Stimulated activated naive CD4-positive, alpha-beta T cell (primary cell): ENCODE results near the gene IPPK.
A peak's percentile ranks its signal among the peaks of the same experiment; 100 is the strongest.

ENCODE experiments used
- DNase-seq, 6 experiments: peaks; one replicate each; lab custom pipeline; 2025; lab: John Stamatoyannopoulos, UW

The IPPK gene

DNA sequence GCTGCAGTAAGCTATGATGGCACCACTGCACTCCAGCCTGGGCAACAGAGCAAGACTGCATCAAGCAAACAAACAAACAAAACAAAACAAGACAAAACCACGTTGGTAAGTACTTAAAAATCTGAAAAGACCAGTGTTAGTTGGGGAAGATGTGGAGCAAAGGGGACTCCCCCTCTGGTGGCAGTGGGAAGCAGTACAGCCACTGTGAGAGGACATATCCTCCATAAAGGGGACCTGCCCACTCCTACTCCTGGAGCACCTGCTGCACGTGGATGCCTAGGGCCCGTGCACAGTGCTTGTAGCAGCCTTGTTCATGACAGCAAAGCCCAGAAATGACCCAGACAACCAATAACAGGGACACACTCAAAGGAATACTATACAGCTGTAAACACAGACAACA lies 17.0 kb upstream of the IPPK start:
- DNase-seq = no peak

DNA sequence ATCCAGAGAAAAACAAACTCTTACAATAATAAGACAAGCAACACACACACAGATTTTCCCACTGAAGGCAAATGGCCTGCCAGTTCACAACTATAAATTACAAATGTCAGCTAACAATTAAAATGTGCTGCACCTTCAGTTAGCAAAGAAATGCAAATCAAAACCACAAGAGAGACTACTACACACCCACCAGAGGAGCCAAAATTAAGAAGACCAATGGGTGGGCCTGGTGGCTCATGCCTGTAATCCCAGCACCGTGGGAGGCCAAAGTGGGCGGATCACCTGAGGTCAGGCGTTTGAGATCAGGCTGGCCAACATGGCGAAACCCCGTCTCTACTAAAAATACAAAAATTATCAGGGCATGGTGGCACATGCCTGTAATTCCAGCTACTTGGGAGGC lies 15.1 kb upstream of the IPPK start:
- no peak for DNase-seq

DNA sequence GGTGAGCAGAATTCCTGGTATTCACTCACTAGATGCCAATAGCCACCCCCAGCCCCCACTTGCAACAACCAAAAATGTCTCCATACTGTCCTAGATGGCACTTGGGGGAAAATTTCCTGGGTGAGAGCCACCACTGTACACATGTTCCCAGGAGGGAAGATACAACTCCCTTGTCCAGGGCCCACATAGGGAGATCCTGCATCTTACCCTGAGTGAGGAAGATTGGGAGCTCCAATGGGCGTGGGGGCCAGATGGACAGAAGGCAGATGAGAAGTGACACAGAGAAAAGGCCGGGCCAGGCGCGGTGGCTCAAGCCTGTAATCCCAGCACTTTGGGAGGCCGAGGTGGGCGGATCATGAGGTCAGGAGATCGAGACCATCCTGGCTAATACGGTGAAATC lies 12.3 kb upstream of the IPPK start:
- no peak for DNase-seq

DNA sequence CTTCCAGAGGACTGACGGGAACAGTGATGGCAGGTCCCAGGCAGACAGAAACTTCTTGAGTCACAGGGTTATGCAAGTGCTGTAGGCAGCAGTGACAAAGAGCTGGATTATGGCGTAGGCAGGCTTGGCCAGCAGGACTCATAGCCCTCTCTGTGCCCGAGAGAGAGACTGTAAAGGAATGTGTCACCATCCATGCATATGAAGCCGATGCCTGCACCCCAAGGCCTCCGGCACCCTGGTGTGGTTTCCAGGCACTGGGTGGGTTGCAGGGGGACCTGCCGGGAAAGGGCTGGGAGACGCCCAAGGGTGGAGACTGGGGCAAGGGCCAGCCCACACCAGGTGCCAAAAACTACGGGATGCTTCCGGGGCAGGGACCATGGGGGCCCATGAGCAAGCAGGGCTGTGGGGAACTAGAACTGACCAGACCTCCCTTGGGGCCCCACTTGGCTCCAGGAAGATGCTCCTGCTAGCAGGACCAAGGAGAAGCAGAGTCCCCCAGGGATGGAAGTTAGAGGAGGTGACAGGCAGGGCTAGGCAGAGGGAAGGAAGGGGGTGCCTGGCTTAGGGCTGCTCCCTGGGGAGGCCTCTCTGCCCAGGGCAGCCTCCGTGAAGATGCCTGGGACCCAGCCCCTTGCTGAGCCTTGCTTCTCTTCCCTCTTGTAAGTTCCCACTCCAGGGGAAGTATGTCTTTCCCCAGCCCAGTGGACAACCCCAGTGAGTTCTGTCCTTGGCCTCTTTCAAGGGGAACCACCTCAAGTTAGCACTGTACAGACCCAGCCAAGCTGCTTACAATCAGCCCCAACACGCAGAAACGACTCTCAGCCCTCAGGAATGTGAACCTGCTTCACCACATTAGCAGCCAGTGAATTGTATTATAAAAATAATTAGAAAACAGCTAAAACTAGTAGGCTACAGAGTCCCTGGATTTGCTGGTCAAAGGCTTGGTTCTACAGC lies 10.5 kb upstream of the IPPK start:
- DNase-seq = no peak

DNA sequence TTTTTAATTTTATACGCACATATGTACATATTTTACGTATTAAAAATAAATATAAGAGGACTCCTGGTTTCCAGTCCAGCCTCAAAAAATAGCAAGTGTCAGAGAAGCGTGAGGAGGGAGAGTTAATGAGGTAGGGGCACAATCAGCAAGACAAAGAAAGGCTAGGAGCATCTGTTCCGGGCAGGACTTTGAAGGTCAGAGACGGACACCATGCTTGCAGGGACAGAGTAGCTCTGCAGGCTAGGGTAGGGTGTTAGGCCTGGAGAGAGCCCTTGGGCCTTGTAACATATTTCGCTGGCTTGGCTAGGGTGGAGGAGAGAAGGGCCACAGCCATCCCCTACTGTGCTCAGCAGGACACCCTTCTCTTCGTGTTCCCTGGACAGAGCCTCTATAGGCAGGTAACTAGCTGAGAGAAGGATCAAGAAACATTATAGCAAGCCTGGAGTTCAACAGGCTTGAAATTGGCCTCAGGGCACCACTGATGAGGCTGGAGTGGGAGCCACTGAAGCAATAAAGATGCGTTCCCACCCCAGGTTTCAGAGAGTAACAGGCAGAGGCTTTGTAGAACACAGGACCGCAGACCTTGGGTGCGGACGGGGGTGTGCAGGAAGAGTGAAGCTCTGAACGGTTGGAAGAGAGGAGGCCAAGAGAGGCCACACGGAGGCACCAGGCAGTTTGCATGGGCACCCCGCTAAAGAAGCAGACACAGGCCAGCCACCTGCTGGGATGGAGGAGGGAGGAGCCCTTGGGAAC lies 9.7 kb upstream of the IPPK start:
- DNase-seq = no peak

DNA sequence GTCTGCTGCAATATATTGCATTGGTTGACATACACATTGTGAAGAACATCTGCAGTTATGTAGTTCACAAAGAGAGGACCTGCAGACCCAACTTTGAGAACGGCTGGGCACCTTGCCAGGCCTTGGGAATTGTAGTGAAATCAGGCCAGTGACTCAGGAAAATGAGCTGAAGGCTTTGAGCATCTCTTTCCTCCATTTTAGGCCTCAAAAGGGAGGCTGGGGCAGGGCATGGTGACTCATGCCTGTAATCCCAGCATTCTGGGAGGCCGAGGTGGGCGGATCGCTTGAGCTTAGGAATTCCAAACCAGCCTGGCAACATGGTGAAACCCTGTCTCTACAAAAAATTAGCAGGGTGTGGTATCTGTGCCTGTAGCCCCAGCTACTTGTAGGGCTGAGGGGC lies 1.4 kb upstream of the IPPK start:
- peak in 1 of 6 experiments; percentile 2 for DNase-seq

DNA sequence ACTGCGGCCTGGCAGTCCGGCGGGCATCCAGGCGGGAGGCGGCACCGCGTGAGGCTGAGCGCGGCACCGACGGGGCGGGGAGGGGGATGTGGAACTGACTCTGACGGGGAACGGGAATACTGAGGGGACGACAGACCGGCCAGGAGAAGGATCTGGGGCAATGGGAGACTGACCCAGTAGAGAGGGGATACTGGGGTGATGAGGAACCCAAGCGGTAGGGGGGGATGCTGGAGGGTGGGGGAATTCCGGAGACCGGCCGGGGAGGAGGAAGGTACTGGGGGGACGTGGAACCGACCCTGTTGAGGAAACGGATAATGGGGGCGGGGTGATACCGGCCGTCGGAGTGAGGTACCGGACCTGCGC lies 423 bp downstream of the IPPK start:
- peak in 3 of 6 experiments; percentile 39 to 58 (median 44) for DNase-seq

DNA sequence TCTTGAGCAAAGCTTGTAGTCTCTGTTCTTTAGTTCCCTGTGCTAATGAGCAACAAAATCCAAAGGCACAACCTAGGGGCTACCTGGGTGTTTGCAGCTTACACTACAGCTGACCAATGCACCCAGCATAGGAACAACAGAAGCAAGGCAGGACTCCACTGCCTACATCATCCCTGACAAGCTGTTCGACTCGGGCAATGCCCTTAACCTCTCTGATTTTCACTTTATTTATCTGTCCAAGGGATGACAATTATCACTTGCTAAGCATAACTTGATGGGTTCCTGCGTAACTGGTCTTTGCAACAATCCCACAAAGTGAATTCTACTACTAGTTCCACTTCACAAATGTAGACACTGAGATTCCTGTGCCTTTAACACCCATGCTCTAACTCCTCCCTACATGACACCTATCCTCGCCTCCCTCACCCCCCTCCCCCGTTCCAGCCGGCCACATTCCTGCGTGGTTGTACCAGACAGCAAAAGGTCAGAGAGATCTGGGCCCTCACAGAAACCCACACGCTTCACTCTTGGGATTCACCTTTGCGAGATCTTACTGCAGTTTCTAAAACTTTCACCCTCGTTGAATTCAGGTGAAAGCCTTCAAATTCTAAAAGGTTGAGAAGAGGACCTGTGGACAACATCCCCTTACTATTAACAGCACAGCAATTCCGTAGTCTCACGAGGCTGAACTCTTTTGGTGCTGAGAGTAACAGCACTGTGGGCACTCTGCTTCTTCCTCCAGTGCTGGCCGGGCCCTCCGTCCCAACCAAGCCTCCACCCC lies 995 bp downstream of the IPPK start:
- peak in 4 of 6 experiments; percentile 3 to 31 (median 12) for DNase-seq

DNA sequence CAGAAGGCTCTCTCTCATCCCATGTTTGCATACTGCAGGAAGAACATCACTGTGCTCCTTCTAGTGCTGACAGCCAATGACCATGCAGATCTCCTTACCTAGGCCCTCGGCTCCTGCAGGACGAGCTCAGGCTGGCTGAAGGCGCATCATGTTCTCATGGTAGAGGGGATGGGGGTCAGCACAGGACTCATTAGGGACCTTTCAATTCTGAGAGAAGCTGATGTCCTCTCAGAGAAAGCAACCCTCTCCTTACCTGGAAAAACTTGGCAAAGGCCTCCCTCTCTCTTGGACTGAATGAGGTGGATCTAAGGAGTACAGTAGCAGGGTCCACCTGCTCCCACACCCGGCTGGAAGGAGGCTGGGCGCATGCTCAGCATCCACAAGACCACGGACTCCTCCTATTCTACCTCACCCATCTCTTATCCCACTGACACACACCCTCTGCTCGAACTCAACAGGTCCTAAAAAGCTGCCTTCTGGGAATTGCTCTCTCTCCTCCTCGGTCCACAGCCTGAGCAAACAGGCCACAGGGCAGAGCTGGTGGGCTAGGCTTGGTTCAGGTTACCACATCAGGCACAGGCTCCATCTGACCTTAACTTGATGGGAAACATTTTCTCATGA lies 2.9 kb downstream of the IPPK start:
- DNase-seq = no peak

DNA sequence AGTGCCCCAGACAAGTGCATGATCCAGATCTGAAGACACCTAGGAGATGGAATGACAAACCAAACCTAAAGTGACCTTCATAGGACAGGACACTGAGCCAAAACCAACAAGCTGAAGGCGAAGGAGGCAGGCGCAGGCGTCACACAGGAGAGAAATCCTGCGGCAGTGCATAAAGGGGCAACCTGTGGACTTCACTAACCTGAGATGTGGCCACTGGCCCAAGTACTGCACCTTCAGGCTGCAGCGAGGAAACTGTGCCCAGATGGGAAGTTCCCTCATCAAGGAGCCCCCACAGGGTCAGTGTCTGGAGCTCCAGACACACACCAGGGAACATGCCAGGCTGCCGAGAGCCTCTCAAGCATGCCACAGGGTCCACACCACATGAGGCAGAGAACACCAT lies 3.7 kb downstream of the IPPK start:
- no peak for DNase-seq

DNA sequence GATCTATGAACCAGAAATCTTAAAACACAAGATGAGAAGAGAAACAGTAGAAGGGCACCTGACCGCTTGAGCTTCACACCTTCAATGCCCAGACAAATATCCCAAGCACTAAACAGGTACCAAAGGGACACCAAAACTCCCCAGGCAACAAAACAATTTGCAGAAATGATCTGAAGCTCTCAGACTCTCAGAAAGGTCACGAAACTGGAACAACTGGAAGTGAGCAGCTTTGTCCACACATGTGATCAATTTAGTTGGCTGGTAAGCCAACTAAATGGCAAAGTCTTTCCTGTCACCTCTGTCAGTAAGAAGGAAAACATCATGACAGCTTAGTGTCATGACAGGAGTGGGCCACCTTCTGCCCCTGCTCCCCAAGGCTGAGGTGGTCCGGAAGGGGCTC lies 4.1 kb downstream of the IPPK start:
- no peak for DNase-seq

DNA sequence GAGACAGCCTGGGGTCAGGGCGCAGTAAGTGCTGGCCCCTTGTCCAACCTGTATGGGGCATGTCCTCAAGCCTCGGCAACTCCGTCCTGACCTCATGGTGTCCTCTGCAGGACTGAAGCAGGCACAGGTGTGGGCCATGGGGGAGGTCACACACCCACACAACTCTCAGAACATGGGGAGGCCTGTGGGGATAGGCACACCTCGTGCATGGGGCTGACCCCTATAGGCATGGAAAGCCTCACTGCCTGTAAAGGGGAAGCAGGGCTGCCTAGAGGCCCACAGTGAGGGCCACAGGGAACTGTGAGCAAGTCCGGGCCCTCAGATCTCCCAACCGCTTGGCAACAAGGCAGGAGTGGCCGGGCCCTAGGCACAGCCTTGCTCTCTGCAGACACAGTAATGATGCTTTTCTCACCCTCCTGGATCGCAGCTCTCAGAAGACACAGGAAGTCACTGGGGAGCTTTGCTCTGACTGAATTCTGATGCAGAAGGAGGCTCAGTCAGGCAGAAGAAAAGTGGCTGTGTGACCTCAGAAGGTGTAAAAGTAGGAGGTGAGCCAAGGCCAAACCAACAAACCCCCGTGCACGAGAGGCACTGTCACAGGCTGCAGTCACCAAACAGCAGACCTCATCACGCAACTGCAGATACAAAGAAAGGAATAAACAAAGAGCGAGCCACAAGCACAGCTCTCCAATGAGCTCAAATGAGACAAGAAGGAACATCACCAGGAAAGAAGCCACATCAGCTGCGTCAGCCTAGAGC lies 5.4 kb downstream of the IPPK start:
- peak in 5 of 6 experiments; percentile 2 to 43 (median 22) for DNase-seq

DNA sequence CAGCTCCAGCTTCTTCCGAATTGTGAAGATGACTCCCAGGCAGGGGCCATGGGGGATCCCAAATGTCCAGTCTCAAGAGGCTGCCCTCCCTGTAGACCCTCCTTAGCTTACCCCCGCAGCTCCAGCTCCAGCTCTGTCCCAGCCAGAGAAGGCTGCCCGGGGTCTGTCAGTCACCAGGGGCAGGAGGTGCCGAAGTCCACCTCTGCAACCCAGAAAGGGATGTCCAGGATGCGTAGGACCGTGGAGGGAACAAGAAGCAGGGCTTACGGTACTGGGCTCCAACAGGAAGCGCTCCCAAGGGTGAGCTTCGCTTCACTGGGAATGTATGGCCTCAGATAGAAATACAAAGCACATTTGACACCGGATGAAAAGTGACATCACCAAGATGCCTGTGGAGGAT lies 6.0 kb downstream of the IPPK start:
- DNase-seq = no peak

DNA sequence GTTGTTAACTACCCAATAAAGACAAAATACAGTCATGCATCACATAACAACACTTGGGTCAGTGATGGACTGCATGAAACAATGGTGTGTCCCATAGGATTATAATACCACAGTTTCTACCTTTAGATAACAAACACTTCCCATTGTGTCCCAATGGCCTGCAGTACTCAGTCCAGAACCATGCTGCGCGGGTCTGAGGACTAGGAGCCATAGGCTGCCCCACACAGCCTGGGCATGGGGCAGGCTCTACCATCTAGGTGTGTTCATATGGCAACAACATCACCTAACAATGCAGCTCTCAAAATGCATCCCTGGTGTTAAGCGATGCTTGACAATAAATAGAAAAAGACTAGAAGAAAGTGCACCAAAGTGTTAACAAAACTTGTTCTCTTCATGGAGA lies 6.8 kb downstream of the IPPK start:
- DNase-seq = no peak

DNA sequence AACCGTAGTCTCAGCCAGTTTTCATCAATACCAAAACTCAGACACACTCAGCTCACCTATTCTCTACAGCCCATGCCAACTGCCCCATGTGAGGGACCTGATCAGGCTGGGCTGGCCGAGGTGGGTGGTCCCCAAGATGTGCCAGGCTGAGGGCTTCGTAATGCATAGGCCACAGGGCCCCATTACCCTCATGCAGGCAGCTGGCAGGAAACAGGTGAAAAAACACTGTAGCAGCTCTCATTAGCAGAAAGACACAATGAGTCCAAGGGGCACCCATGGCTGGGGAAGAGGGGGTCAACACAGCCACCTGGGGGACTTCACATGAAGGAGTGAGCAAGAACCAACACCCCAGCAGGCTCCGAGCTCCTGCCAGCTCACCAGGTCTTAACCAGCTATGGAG lies 8.2 kb downstream of the IPPK start:
- DNase-seq = no peak

DNA sequence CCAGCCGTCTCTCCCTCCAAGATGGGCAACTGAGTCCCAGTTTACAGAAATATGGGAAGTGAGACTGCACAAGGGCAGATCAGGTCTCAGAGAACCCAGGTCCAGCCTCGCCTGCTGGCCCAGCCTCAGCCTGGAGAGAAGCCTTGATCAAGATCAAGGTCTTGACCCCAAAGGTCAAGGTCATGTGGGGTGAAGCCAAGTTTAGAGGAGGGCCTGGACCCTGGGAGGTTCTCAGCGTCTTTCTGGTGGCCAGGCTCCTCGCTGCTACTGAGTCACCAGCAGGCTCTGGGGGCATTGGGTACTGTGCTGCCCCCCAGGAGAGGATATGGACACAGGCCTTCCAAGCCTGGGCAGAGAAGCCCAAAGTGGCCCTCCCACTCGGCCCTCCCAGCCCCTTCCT lies 8.8 kb downstream of the IPPK start:
- no peak for DNase-seq

DNA sequence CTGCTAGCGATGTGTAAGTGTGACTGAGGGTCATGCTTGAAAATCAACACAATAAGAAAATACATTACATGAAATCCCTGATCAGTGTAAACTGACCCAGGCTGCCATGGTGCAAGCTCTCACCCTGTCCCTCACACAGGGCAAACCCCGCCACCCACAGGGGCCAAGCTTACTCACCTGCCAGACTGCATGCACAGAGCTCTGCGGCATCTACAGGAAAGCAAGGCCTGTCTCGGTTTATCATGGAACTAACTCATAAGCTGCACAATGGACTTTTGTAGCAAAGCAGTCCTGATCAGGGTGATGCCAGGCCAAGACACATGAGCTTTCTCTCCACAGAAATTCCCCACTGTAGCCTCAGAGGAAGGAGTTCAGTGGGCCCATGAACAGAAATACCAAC lies 9.7 kb downstream of the IPPK start:
- DNase-seq = no peak

DNA sequence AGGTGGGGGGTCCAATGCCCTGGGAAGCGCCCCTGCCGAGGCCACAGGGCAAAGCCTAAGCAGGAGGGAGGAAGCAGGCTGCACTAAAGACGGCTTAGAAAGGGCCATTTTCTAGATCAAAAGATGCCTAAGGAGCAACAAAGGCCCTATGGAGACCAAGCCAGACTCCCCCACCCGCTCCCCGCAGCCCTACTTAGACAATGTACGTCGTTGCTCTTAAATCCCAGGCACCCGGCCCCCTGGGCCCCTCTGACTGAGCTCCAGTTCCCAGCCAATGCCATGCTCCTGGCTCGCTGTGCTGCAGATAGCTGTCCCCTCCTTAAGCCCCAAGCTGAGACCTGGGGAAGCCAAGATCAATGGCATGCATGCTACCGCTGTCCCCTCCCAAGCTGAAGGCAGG lies 10.3 kb downstream of the IPPK start:
- no peak for DNase-seq

DNA sequence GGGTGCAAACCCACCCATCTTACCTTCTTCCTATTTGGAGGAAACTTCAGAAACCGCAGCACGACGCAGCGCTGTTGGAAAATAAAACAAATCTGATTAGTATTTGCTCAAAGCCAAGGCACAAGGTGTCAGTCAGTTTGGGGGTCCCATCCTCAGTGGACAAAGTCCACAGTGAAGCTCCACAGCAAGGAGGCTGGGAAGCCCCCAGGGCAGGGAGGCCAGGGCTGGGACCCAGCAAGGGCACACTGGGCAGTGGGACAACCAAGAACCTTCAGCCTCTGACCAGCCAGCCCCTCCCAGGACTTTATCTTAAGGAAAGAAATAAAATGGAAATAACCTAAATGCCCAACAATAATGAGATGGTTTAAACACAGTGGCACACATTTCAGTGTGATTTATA lies 11.3 kb downstream of the IPPK start:
- DNase-seq = no peak

DNA sequence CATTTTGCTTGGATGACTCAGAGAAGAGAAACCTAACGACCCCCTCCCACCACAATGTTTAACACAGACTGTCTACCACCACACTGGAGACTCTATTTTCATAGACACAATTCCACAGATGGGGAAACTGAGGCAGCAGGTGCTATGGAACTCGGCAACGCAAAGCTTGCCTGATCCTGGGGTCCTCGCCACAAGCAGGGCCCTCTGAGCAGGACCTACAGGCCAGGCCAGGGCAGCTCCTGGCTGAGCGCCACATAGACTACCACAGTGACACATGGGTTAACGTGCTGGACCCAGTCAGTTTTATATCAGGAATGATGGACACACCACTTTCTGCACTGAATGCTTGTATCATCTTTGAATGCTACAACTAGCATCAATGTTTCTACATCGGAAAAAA lies 11.8 kb downstream of the IPPK start:
- no peak for DNase-seq
